Omental fat pad (tissue), 4 donors: Measurements from ENCODE around the gene AFDN. TPM values are rescaled to one million over a fixed set of nuclear protein-coding genes. Genes with fewer than 3 reads are reported as not detected.

ENCODE experiments used
- ATAC-seq: fragments of 150-250 bp; one replicate; pipeline ENCODE4 v1.9.1; 2016; ENCODE audit warnings: mild to moderate bottlenecking, moderate library complexity; ENCODE audit not compliant: low FRiP score
- DNase-seq: peaks from one replicate; pipeline ENCODE4 v3.0.0-alpha.2; 2019; ENCODE audit warnings: low spot score
- CTCF ChIP-seq, 3 donors: fragments of 450-650 bp; IDR thresholded peaks; one replicate each; pipeline ENCODE4 v1.5.1; 2016 to 2017; ENCODE audit warnings: antibody characterized with exemption in 3 of 3, mild to moderate bottlenecking in 3 of 3, moderate library complexity in 2 of 3
- total RNA-seq, 4 donors: library from RNA; depleted of rRNA; stranded (reverse); fragments of >200 nt; gene quantifications; one replicate each; pipeline ENCODE4 v1.1.0, GENCODE V29; 2016

Gene AFDN
- total RNA-seq, 4 donors from 2014 or later: 114 to 166 (median 125) TPM

GRCh38 chr6:167819576-167819975 is 7.1 kb upstream of the AFDN start:
- DNase-seq: no peak
- TF ChIP-seq CTCF (IDR thresholded peaks at IDR 0.05): no peak
- no peak for ATAC-seq

GRCh38 chr6:167820681-167821080 is 6.0 kb upstream of the AFDN start:
- DNase-seq (no peak), ATAC-seq (no peak)
- no peak for TF ChIP-seq CTCF (IDR thresholded peaks at IDR 0.05)

GRCh38 chr6:167824591-167825331 is 1.9 kb upstream of the AFDN start:
- no peak for ATAC-seq
- no peak for TF ChIP-seq CTCF (IDR thresholded peaks at IDR 0.05)
- no peak for DNase-seq

DNA sequence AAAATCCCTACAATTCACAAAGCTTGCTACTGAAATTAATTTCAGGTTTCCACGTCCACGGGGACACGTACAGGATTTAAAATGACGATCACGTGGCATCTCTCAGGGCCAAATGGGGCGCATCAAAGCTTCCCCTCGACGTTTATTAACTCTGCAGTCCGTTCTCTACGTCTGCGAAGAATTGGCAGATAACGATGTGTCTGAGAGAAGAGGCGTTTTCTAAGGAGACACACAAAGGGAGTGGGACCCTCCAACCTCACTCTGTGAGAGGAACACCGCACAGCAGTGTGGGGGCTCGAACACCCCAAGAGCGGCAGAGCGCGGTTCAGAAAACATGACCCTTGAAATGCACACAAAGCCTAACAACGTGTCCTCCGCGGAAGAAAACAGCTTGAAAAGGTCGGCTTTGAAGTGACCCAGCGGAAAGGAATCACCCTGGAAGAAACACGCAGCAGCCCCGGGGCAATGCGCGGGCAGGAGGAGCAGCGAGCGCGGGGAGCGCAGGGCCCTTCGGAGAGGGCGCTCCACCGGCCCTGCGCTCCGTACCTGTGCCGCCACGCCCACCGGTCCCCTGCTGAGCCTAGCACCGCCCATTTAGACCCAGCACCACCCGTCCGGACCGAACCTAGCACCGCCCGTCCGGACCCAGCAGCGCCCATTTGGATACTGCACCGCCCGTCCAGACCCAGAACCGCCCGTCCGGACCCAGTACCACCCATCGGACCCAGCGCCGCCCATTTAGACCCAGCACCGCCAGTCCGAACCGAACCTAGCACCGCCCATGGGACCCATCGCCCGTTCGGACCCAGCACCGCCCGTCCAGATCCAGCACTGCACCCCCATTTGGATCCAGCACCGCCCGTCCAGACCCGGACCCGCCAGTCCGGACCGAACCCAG is 1.1 kb upstream of the AFDN start:
- TF ChIP-seq CTCF (IDR thresholded peaks at IDR 0.05): no peak
- peak; percentile 65 for ATAC-seq
- DNase-seq: no peak

GRCh38 chr6:167826230-167826895 is 348 bp upstream of the AFDN start:
- DNase-seq (peak; percentile 36), ATAC-seq (peak; percentile 89)
- TF ChIP-seq CTCF (IDR thresholded peaks at IDR 0.05): peak in 1 of 3 donors; percentile 10

GRCh38 chr6:167827583-167828324 is 1.0 kb downstream of the AFDN start:
- no peak for TF ChIP-seq CTCF (IDR thresholded peaks at IDR 0.05)
- no peak for DNase-seq
- peak; percentile 11 for ATAC-seq
